ENCODE measurements around the gene GLMP. TPM values are rescaled to one million over a fixed set of nuclear protein-coding genes. Genes with fewer than 3 reads are reported as not detected.

Gene GLMP
- total RNA-seq: 10 to 100 TPM; 43.3 to 56.1 (median 49.8) TPM

- H3K4me1 ChIP-seq: peaks cover 12 to 14% of the 10 kb centered on the region in 2 donors
- WGBS, 2 donors: 0 to 1% methylated on average over 14 to 17 of the region's 17 CpGs
Measured at GRCh38 chr1:156295391-156295947, at the start of gene GLMP. Gene GLMP (minus strand): TSS chr1:156295679. CDS start chr1:156295645, 34 bp downstream.

GRCh38 chr1:156344409-156344808, 48.9 kb upstream of the GLMP start:
- 83 to 92% methylated on average over 3 of the region's 3 CpGs for WGBS, 2 donors
- H3K9me3 ChIP-seq: no peaks in the 10 kb centered on the region

More at GRCh38 chr1:156295391-156295947, at the start of gene GLMP:
- Histone ChIP-seq H3K4me3 (replicated peaks in 1 of 3) (peak within 1 kb of the TSS; percentile 46 to 69 (median 69)), H3K36me3 (no peaks in the 10 kb centered on the region), H3K9me3 (no peaks in the 10 kb centered on the region), H3K27me3 (no peaks in the 10 kb centered on the region), H3K27ac (peak within 1 kb of the TSS in 2 of 3 donors; percentile 7 to 76)
- TF ChIP-seq POLR2A (IDR thresholded peaks at IDR 0.05) (peak in 1 of 2 donors; percentile 30), CTCF (IDR thresholded peaks at IDR 0.05) (no peak)
- DNase-seq: peak; percentile 70 to 71
- intact Hi-C loops (cut with DNase I): no loop called here

GRCh38 chr1:156342166-156342955, 46.9 kb upstream of the GLMP start:
- no peak for DNase-seq
- intact Hi-C loops (cut with DNase I): no loop called here
- 36 to 53% methylated on average over 1 of the region's 1 CpG for WGBS, 2 donors
- Histone ChIP-seq H3K4me1 (no peaks in the 10 kb centered on the region), H3K27me3 (no peaks in the 10 kb centered on the region), H3K9me3 (no peaks in the 10 kb centered on the region), H3K27ac (no peak overlapping the region), H3K36me3 (no peaks in the 10 kb centered on the region), H3K4me3 (replicated peaks in 1 of 3) (no peak overlapping the region)
- no peak for TF ChIP-seq POLR2A (IDR thresholded peaks at IDR 0.05)
- TF ChIP-seq CTCF (IDR thresholded peaks at IDR 0.05): no peak

More at GRCh38 chr1:156344409-156344808, 48.9 kb upstream of the GLMP start:
- Histone ChIP-seq H3K36me3 (no peaks in the 10 kb centered on the region), H3K27ac (no peak overlapping the region), H3K4me1 (no peaks in the 10 kb centered on the region), H3K27me3 (no peaks in the 10 kb centered on the region), H3K4me3 (replicated peaks in 1 of 3) (no peak overlapping the region)
- intact Hi-C loops (cut with DNase I): no loop called here
- no peak for TF ChIP-seq POLR2A (IDR thresholded peaks at IDR 0.05)
- TF ChIP-seq CTCF (IDR thresholded peaks at IDR 0.05): no peak
- DNase-seq: no peak

- TF ChIP-seq CTCF (IDR thresholded peaks at IDR 0.05) (no peak), POLR2A (IDR thresholded peaks at IDR 0.05) (peak in 1 of 2 donors; percentile 76)
- intact Hi-C loops (cut with DNase I): no loop called here
Measured at GRCh38 chr1:156338180-156338976, 42.9 kb upstream of the GLMP start, which contains the start of the genes CCT3 and TSACC. Gene CCT3 (minus strand): TSS chr1:156338292. CDS start chr1:156338184, 108 bp downstream. Gene TSACC (plus strand): TSS chr1:156338526. CDS start chr1:156339758, 1,232 bp downstream.

More at GRCh38 chr1:156338180-156338976, 42.9 kb upstream of the GLMP start, which contains the start of the genes CCT3 and TSACC:
- peak within 1 kb of the TSS; percentile 50 to 76 (median 56) for H3K4me3 ChIP-seq (replicated peaks in 1 of 3)
- H3K36me3 ChIP-seq: peaks cover 14 to 17% of the 10 kb centered on the region in 2 donors
- H3K9me3 ChIP-seq: no peaks in the 10 kb centered on the region
- peak within 1 kb of the TSS in 2 of 3 donors; percentile 75 to 77 for H3K27ac ChIP-seq
- DNase-seq: peak; percentile 99
- 0 to 1% methylated on average over 13 to 22 of the region's 47 CpGs for WGBS, 2 donors
- H3K27me3 ChIP-seq: no peaks in the 10 kb centered on the region
- H3K4me1 ChIP-seq: peaks cover 10 to 13% of the 10 kb centered on the region in 2 donors

All from thyroid gland (tissue), 4 donors.